ENCODE measurements around the gene ARSI.

The ARSI gene

GRCh38 chr5:150305095-150305494, 2.4 kb upstream of the ARSI start:
- Histone ChIP-seq H3K9ac (no peak overlapping the region), H3K79me2 (ENCODE audit: insufficient read depth, low read depth) (no peaks in the 10 kb centered on the region), H4K20me1 (ENCODE audit: insufficient read depth) (no peaks in the 10 kb centered on the region), H3K36me3 (ENCODE audit: insufficient read depth) (no peaks in the 10 kb centered on the region), H3K4me2 (no peak overlapping the region), H3K27me3 (ENCODE audit: insufficient read depth, low read depth) (no peaks in the 10 kb centered on the region), H2AFZ (ENCODE audit: low read depth) (no peak overlapping the region), H3K4me3 (IDR thresholded peaks at IDR 0.05; ENCODE audit: insufficient read depth, low read depth, low read length) (no peak overlapping the region), H3K4me1 (ENCODE audit: low read depth, poor library complexity, severe bottlenecking) (peaks cover 9% of the 10 kb centered on the region), H3K27ac (no peak overlapping the region)
- no peak for TF ChIP-seq CTCF (conservative IDR thresholded peaks at IDR 0.05; ENCODE audit: low read depth, low read length)

- H3K79me2 ChIP-seq (ENCODE audit: insufficient read depth, low read depth) = no peaks in the 10 kb centered on the region
- H3K27me3 ChIP-seq (ENCODE audit: insufficient read depth, low read depth) = no peaks in the 10 kb centered on the region
- no peak overlapping the region for H2AFZ ChIP-seq (ENCODE audit: low read depth)
- no peak for TF ChIP-seq CTCF (conservative IDR thresholded peaks at IDR 0.05; ENCODE audit: low read depth, low read length)
- peaks cover 14% of the 10 kb centered on the region for H3K4me1 ChIP-seq (ENCODE audit: low read depth, poor library complexity, severe bottlenecking)
- H3K9ac ChIP-seq = no peak overlapping the region
- H3K36me3 ChIP-seq (ENCODE audit: insufficient read depth) = no peaks in the 10 kb centered on the region
- no peak overlapping the region for H3K4me3 ChIP-seq (IDR thresholded peaks at IDR 0.05; ENCODE audit: insufficient read depth, low read depth, low read length)
- H3K4me2 ChIP-seq = no peak overlapping the region
- no peaks in the 10 kb centered on the region for H4K20me1 ChIP-seq (ENCODE audit: insufficient read depth)
- H3K27ac ChIP-seq = no peak overlapping the region
Observed at GRCh38 chr5:150304481-150305081, 1.9 kb upstream of the ARSI start.

GRCh38 chr5:150303660-150304386, 1.1 kb upstream of the ARSI start:
- no peak overlapping the region for H2AFZ ChIP-seq (ENCODE audit: low read depth)
- H4K20me1 ChIP-seq (ENCODE audit: insufficient read depth) = no peaks in the 10 kb centered on the region
- H3K9ac ChIP-seq = no peak overlapping the region
- no peak overlapping the region for H3K27ac ChIP-seq
- H3K79me2 ChIP-seq (ENCODE audit: insufficient read depth, low read depth) = no peaks in the 10 kb centered on the region
- no peaks in the 10 kb centered on the region for H3K36me3 ChIP-seq (ENCODE audit: insufficient read depth)
- H3K4me1 ChIP-seq (ENCODE audit: low read depth, poor library complexity, severe bottlenecking) = peaks cover 18% of the 10 kb centered on the region
- H3K4me2 ChIP-seq = no peak overlapping the region
- H3K27me3 ChIP-seq (ENCODE audit: insufficient read depth, low read depth) = no peaks in the 10 kb centered on the region
- TF ChIP-seq CTCF (conservative IDR thresholded peaks at IDR 0.05; ENCODE audit: low read depth, low read length) = no peak
- H3K4me3 ChIP-seq (IDR thresholded peaks at IDR 0.05; ENCODE audit: insufficient read depth, low read depth, low read length) = no peak overlapping the region

- peaks cover 18% of the 10 kb centered on the region for H3K4me1 ChIP-seq (ENCODE audit: low read depth, poor library complexity, severe bottlenecking)
- TF ChIP-seq CTCF (conservative IDR thresholded peaks at IDR 0.05; ENCODE audit: low read depth, low read length) = no peak
- no peaks in the 10 kb centered on the region for H3K36me3 ChIP-seq (ENCODE audit: insufficient read depth)
- H4K20me1 ChIP-seq (ENCODE audit: insufficient read depth) = no peaks in the 10 kb centered on the region
- no peak overlapping the region for H3K27ac ChIP-seq
- H3K27me3 ChIP-seq (ENCODE audit: insufficient read depth, low read depth) = no peaks in the 10 kb centered on the region
- no peak overlapping the region for H3K4me3 ChIP-seq (IDR thresholded peaks at IDR 0.05; ENCODE audit: insufficient read depth, low read depth, low read length)
- H3K4me2 ChIP-seq = no peak overlapping the region
- H3K79me2 ChIP-seq (ENCODE audit: insufficient read depth, low read depth) = no peaks in the 10 kb centered on the region
- H3K9ac ChIP-seq = no peak overlapping the region
- H2AFZ ChIP-seq (ENCODE audit: low read depth) = no peak overlapping the region
Observed at GRCh38 chr5:150303070-150303615, 438 bp upstream of the ARSI start.

All from KMS-11 (cell line).